ENCODE measurements around the gene AKR1A1.
A peak's percentile ranks its signal among the peaks of the same experiment; 100 is the strongest.
"Not testable (repeated sequence)": the region's sequence is repeated elsewhere in the genome, so short reads cannot be mapped to it uniquely, and the experiment has no call there.

Gene AKR1A1

GRCh38 chr1:45570631-45571030 lies 20.0 kb downstream of the AKR1A1 start:
- FAIRE-seq: no peak

GRCh38 chr1:45573231-45573804 lies 22.7 kb downstream of the AKR1A1 start:
- no peak for FAIRE-seq

DNA sequence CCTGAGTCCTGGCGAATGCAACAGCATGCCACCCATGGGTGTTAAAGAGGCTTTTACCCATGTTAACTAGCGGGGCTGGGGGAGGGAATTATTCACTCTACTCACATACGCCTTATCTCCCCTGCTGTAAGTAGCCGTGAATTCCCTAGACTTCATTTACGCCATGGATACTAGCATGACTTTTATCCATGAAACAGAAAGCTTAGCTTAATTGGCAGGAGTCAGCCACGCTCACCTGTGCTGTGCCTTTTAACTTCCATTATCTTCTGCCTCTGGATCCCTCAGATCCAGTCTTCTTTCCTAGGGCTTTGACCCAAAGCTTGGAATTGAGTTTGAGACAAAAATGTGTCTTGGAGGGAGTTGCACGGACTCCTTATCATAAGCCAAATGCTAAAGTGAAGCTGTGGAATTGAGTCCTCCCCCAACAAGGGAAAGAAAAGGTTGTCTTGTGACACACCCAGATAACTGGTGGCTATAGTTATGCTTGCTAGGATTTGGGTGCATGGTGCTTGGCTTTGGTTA lies 23.5 kb downstream of the AKR1A1 start:
- FAIRE-seq: no peak

DNA sequence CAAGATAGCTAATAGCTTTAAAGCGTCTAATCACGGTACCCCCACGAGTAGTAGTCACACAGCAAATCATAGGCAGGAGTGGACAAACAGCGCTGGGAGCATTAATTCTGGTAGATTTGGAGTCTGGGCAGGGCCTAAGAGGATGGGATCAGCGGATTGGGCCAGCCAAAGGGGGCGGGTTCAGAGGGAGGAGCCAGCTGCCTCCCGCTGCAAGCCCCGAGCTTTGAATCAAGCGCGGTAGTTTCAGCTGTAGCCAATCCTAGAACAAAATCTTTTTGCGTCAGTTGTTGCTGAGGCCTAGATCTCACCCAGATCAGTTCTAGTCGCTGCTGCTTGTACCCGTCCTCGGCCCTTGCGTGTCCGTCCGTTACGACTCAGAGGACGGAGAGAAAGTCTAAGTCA lies 32.6 kb downstream of the AKR1A1 start:
- FAIRE-seq: peak; percentile 78

DNA sequence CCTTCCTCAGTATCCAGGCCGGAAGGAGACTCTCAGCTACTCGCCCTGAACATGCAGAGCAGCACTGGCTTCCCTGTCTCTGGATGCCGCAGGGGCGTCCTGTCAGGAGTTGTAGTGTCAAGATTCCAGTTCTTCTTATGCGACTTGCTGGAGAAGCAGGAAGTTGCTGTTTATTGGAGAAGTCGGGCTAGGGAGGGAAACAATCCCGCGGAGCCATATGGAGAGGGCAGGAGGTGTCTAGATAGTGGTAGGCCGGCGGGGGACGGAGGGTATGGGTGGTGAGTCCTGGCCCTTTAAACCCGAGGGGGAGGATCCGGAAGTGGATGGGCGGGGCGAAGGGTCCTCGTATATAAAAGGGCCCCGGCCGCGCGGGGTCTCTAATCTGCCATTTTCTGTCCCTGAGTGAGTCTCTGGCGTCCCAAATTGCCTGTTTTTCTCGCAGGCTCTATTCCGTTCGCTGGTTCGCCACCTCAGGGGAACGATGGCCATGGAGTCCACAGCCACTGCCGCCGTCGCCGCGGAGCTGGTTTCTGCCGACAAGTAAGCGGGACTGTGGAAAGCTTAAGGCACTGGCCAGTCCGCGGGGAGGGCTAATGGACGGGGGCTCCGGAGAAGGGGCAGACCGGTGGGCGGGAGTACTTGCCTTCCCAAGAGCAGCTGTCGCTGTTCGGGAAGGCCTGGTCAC lies 33.2 kb downstream of the AKR1A1 start, which contains the start of gene NASP:
Gene NASP, plus strand, starts transcription at position 376 of the 685 bp plus-strand sequence. Its CDS starts 106 bp downstream, at position 482.
- no peak for FAIRE-seq

- no peak for FAIRE-seq
These were observed 33.9 kb downstream of the AKR1A1 start for GRCh38 chr1:45584351-45585109.

- FAIRE-seq: no peak
These were observed 34.4 kb downstream of the AKR1A1 start for GRCh38 chr1:45585110-45585426.

DNA sequence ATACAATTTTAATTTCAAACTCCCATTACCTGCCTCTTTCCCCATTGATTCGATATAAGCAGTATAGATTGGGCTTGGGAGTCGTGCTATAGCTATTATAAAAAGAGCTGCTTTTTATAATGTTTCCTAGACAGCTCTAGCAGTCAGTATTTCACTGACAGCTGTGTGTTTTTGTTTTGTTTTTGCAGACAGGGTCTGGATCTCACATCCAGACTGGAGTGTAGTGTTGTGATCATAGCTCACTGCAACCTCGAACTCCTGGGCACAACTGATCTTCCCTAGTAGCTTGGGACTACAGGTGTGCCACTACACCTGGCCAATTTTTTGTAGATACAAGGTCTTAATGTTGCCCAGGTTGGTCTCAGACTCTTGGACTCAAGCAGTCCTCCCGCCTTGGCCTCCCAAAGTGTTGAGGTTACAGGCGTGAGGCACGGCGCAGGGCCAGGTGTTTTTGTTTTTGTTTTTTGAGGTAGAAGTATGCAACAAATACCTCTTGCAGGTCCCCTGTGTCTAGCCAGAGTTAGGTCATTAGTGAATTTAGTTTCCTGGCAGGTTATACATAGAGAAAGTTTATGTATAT lies 35.0 kb downstream of the AKR1A1 start:
- FAIRE-seq: no peak

DNA sequence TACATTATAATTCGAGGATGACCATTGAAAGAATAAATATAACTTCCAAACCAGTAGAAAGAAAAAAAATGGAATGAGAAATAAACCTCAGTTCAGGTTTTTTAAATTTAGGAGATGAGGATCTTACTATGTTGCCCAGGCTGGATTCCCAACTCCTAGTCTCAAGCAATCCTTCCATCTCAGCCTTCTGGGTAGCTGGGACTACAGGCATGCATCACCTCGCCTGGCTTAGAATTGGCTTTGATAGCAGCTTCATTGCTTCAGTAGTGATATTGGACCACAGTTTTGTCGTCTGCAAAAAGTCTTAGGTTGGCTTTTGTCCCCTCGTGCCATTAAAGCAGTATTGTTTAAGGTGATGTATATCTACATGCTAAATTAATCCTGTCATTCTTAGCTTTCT lies 36.1 kb downstream of the AKR1A1 start:
- no peak for FAIRE-seq

GRCh38 chr1:45589861-45590260 lies 39.2 kb downstream of the AKR1A1 start:
- FAIRE-seq: no peak

GRCh38 chr1:45594412-45594811 lies 43.8 kb downstream of the AKR1A1 start:
- no peak for FAIRE-seq

DNA sequence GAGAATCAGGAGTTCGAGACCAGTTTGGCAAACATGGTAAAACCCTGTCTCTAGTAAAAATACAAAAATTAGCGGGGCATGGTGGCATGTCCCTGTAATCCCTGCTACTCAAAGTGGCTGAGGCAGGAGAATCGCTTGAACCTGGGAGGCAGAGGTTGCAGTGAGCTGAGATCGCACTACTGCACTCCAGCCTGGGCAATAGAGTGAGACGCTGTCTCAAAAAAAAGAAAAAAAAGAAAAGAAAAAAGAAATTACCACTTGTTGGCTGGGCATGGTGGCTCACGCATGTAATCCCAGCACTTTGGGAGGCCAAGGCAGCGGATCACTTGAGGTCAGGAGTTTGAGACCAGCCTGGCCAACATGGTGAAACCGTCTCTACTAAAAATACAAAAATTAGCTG lies 46.1 kb downstream of the AKR1A1 start:
- FAIRE-seq: not testable (repeated sequence)

- no peak for FAIRE-seq
These were observed 53.6 kb downstream of the AKR1A1 start for GRCh38 chr1:45604239-45604638.

DNA sequence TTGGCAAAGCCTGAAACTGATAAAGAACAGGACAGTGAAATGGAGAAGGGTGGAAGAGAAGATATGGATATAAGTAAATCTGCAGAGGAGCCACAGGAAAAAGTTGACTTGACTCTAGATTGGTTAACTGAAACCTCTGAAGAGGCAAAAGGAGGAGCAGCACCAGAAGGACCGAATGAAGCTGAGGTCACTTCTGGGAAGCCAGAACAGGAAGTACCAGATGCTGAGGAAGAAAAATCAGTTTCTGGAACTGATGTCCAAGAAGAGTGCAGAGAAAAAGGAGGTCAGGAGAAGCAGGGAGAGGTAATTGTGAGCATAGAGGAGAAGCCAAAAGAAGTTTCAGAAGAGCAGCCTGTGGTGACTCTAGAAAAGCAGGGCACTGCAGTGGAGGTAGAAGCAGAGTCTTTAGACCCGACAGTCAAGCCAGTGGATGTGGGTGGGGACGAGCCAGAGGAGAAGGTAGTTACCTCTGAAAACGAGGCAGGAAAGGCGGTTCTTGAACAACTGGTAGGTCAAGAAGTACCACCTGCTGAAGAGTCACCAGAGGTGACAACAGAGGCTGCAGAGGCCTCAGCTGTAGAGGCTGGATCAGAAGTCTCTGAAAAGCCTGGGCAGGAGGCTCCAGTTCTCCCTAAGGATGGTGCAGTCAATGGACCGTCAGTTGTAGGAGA lies 56.9 kb downstream of the AKR1A1 start:
- FAIRE-seq: no peak

DNA sequence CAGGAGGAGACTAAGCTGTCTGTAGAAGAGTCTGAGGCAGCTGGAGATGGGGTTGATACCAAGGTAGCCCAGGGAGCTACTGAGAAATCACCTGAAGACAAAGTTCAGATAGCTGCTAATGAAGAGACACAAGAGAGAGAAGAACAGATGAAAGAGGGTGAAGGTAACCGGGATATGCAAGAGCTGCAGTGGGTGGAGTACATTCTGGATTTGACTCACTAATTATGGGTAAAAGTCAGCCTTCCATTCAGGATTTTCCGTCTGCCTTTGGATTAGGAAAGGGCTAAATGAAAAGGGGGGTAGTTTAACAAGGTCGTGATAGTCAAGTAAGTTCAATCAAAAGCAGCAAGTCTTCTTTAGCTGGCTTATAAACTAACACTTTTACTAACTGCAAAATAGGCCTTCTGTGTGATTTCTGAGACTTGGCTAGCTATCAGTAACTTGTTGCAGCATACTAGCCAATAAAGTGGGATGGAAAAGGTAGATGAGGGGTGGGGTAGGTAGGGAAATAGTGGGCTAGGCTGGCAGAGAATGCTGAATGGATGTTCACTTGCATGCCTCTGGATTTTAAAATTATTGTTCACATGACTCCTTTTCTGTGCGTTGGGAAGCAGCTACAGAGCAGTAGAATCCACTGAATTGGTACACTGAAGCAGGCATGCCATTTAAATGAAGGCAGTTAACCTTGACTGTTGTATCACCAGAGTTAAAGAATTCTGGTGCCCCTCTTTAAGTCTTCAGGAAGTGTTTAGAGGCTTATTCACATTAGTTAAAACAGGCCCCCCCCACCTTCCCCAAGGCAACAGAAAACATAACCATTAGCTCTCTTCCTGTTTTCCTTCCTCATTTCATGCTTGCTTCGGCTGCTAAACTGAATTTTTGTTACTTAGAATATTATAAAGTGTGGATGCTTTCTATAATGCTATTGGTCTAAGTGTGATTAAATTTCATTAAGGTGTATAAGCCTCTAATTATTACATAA lies 57.8 kb downstream of the AKR1A1 start:
- FAIRE-seq: no peak

DNA sequence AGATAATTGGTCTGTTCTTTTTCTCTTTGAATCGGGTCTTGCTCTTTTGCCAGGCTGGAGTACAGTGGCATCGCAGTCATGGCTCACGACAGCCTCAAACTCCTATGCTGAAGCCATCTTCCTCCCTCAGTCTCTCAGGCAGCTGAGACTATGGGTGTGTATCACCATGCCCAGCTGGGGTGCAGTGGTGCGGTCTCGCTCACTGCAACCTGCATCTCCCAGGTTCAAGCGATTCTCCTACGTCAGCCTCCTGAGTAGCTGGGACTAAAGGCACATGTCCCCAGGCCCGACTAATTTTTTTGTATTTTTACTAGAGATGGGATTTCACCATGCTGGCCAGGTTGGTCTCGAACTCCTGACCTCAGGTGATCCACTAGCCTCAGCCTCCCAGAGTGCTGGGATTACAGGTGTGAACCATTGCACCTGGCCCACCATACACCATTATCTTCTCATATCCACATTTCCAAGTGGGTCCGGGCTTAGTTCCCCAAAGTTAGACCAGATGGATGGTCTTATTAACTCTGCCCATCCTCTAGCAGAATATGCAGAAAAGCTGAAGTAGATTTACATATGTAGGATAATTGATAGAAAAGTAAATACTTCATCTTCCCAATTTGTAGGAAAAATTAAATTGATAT lies 60.1 kb downstream of the AKR1A1 start:
- no peak for FAIRE-seq

DNA sequence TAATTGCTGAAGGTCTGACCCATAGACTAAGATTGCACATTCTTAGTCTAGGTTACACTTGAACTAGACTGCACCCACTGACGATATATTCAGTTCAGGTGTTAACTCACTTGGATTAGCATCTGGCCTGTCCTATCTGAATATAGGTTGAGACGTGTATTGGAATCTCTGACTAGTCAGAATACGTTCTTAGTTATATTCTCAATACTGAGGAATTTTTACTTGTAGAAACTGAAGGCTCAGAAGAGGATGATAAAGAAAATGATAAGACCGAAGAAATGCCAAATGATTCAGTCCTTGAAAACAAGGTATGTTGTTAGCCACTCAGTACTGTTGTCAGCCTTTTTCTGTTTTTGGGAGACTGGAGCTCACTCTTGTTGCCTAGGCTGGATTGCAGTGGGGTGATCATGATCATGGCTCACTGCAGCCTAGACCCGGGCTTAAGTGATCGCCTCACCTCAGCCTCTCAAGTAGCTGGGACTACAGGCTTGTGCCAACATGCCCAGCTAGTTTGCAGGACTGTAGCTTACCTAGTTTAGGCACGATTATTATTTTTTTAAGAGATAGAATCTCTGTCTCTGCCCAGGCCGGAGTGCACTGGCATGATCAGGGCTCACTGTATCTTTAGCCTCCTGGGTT lies 62.4 kb downstream of the AKR1A1 start:
- FAIRE-seq: no peak

- no peak for FAIRE-seq
These were observed 65.3 kb downstream of the AKR1A1 start for GRCh38 chr1:45615885-45616284.

DNA sequence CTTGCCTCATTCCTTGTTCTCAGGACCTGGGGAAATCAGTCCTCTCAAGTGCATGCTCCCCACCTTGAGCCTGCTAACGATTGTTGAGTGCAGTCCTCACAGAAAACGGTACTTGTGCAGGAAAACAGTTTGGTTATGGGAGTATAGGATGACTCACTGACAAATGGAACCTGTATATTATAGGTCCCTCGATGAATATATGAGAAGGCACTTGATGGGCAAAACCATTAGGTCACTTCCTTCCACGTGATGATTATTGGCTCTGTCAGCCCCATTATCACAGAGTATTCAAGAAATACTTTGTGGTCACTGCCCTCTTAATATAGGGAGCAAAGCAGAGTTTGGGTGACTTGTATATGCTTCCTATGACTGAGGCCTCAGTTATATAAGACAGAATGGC lies 67.0 kb downstream of the AKR1A1 start:
- no peak for FAIRE-seq

DNA sequence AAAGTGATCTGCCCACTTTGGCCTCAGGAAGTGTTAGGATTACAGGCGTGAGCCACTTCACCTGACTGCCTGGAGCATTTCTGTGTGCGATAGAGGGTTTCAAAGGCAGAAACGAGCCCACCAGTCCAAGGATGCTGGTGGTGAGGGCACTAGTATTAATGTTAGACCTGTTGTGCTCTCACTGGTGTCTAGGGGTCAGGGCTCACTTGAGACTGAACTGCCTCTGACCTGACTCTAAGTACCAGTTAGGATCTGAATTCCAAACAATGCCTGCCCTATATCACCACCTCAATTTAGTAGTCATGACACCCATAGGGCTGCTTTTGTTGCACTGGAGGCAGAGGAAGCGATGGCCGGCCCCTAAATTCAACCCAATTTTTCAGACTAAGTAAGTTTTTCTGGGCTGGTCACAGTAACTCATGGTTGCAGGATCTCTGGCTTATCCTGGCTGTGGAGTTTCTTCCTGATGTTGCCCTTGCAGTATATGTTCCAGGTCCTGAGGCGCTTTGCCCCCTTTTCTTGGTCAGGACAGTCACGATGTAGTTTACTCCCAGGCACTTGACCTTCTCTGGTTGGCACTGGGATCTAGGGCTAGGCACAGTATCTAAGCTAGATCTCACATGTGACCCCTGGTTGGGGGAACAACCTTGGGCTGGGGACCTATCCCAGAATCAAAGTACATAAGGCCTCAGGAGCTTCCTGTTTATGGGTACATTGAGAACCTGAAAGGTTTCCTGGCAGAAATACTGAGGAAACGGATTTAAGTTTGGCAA lies 68.7 kb downstream of the AKR1A1 start:
- FAIRE-seq: no peak
